HG03139 (cell line): ENCODE measurements around the gene SYT6.

Experiments
- ATAC-seq: cut with Tn5 transposase; IDR thresholded peaks from one replicate; pipeline ENCODE4 v1.9.1; 2021; ENCODE audit not compliant: unreplicated experiment

The SYT6 gene

DNA sequence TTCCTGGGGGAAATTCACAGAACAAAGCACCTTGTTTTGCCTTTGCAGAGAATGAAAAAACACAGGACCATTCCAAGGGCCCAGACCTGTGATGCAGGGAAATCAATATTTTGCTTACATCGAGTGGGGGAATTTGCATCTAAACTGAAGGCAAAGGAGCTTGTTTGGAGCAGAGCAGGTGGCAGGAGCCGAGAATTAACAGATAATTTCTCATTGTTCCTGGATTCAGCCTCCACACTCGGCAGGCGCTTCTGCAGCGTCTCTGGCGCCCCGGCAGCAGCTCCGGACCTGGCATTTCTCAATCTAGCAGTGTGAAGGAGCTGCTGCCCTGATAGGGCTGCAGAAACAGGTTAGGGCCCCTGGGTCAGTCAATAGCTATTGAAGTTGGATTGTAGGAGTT is 2.0 kb upstream of the SYT6 start:
- no peak for ATAC-seq

DNA sequence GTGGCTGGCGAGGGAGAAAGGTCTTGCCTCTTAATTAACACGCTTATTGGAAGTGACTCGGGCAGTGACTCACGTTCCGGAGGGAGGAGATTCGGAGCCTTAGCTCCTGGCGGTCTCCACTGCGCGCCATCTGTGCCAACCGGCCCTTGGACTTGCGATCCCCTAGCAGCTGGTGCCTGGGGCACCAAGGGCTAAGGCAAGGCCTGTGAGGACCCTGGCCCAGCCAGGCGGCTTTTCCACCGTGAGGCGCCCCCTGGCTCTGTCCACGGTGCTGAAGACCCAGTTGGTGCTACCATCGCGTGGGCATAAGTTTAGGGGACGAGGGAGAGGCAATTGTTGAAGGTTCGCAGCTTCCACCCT is 1.3 kb upstream of the SYT6 start:
- no peak for ATAC-seq

DNA sequence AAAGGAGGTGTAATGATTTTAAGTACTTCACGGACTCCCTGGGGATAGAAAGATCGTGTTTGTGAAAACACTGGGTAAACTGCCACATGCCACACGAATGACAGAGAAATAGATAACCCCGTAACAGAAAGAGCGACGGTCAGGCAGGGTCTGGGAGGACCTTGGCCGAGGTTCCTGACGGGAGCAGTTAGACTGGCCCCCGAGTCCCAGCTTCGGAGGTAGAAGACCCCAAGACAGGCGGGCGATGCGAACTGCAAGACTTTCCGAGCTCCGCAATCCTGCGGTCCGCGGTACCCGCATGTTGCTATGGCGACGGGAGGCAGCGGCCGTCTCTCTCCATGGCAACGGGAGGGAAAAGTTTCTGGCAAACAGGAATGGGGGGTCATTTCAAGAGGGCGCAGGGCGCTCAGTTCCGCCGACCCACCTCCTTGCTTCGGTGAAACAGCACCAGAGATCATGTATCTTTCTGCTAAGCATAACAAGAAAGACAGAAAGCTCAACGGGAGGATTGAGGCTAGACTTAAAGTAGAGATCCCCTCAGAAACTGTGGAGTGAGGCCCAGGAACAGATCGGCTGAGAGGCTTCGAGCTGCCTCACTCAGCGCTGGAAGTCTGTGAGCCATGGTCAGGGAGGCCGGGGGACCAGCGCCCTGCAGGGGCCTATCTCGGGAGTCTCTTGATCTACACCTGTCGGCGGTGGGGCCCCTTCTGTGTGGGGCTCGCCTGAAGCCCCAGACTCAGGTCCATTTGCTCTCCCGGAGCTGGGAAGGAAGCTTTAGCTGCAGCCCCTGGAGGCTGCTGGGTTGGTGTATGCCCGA is 685 bp upstream of the SYT6 start:
- no peak for ATAC-seq

DNA sequence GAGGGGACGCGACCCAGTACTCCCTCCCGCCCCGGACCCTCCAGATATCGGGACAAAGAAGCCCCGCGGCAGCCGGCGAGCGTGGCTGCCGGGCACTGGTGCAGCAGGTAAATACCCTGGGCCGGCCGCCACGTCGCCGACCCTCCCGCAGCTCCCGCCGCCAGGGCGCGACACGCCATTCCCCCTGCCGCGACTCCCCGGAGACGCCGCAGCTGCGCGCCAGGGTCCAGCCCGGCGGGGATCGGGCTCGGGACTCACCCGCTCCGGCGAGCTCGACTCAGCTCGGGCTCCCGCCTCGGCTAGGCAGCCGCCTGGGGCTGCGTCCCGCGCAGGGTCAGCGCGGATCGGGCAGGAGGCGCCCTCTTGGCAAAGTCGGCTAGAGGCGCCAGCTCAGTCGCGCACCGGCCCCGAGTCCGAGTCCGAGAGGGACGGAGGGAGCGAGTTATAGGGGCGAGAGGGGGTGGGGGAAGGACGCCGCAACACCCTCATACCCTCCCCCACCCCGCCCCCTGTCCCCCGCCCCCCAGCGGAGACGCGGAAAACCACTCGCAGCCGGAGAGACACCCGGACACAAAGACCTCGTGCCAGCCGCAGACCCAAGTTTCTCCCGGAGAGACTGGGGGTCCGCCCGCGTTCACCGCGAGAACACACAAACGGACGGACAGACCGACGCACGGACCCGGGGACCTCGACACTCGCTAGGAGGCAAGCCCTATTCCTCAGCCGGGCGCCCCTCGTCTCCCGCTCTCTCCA is 985 bp downstream of the SYT6 start:
- ATAC-seq, result no peak

DNA sequence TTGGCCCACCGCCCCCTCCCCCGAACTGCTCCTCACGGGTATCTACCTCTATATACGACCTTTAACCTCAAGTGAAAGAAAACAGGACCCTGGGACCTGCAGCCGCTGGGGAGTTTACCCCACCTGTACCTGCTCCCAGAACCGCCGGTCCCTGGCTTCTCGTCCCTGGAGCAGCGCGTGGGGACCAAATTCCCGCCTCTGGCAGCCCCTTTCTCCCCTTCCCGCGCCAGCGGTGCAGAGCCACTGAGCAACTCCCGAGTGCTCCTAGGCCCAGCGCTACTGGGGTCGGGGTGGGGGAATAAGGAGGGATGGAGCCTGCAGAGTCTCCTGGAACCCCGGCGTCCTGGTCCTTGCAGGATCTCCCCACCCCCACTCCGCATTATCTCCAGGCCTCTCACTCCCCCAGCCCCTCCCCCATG is 1.6 kb downstream of the SYT6 start:
- no peak for ATAC-seq

DNA sequence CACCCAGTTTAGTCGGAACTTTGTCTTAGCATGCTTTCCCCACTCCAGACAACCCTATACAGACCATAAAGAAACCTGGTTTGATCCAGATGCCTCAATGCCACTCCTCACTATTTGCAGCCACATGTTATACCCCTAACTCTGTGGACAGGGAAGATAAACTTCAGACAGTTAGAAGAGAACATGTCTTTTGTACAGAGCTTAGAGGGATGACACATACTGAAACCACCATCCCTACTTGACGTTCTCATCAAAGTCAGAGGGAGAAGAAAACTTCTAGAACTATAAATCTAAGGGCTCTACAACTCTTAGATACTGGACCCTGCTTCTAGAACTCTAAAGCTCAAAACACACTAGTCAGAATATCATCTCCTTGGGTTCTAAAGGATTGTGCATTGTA is 3.7 kb downstream of the SYT6 start:
- no peak for ATAC-seq

DNA sequence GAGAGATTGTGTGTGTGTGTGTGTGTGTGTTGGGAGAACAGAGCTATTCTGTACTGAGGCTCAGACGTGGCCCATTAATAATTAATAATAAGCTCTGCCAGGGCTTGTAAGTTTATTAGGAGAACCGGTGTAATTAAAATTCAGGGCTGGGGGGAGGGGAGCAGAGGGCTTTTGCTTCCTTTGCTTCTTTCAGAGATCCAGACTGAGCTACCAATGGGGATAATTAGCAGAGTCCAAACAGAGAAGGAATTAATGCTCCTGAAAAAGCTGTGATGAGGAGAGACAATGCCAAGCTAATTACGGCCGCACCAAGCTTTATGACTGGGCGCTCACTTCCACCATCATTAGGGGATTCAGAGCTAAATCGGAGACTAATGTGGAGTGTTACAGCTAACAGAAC is 4.5 kb downstream of the SYT6 start:
- no peak for ATAC-seq

DNA sequence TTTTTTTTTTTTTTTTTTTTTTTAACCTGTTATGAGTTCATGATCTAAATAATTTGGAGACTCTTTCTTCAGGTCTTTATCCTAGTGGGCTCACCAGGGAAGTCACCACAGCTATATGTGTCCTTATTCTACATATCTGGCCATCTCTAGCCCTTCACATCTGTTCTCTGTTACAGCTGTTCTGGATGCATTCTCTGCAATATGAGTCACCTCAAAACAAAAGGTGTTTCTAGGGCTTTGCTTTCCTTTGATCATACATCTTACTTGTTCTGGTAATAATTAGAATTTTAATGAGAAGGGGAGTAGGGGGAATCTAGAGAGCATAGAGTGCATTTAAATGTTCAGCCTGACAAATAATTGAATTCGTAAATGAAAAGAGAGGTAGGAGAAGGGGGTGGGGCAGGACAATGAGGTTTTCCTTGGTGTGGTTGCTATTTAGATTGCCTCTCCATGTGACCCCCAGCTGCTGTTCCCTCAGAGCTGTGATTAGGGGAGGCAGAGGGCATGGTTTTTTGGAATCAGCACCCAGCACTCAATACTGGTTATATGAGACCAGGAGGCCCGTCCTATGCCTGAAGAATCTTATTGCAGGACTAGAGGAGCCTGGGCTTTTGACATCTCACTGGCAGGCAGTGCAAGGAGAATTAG is 8.0 kb downstream of the SYT6 start:
- no peak for ATAC-seq

DNA sequence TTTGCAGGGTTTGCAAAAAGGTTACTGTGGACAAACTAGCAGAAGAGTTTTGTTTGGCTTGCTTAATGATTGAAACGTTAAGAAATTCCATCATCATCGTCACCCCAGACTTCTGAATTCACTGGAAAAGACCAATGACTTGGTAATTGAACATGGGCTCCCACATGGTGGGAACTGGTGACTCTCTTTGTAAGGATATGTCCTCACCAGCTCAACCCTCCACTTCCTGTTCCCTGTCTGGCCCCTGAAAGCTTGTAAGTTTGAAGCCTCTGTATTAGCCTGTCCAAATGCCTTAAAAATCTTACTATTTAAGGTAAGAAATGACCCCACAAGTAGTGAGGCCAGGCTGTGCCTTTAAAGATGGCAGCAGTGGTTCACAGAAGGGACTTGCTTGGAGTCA is 9.7 kb downstream of the SYT6 start:
- ATAC-seq, result no peak

DNA sequence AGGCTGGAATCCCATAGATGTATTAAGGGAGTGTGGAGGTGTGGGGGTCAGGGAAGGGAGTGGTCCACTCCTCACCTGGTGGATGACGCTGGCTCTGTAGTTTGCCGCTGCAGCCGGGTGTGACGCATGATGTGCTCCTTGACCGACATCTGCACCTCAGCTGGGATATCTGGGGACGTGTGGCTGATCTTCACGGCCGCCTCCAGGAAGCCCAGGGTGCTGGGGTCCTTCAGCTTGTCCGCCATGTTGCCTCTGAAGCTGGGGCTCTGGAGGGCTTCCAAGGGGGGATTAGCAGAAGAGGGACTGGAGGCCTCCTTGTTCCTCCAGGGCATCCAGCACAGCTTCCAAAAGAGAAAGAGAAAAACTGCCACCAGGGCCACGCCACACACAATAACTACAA is 14.1 kb downstream of the SYT6 start:
- ATAC-seq, result no peak

DNA sequence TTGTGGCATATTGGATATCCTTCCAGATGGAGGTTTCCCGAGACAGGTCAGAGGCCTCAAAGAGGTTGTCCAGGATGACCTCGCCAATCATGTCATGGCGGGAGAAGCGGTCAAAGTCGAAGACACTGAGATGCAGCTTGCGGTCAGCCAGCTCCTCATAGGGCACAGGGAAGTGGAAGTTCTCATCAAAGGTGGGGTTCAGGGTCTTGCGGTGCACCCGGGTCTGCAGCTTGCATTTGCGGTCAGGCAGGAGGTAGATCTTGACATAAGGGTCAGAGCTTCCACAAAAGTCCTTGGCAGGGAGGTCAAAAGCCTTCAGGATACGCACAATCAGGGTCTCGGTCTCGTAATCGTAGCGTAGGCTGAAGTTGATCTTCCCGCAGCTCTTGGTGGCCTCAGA is 16.2 kb downstream of the SYT6 start:
- ATAC-seq, result no peak

DNA sequence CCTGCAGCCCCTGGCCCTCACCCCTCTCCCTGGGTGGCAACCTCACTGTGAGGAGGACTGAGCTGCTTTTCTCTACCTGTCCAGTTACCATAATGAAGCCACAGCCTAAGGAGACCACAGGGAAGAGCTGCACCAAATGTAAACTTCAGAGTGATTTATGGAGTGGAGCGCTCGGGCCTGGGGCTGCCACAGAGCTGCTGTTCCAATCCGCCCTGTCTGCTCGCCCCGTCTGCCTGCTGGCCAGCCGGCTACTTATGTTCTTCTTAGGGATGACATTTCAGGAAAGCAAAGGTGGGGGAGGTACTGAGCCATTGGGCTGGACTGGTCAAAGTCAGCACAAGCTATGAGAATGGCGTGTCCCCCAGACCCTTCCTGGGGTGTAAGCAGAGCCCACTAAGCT is 17.9 kb downstream of the SYT6 start:
- ATAC-seq, result no peak

DNA sequence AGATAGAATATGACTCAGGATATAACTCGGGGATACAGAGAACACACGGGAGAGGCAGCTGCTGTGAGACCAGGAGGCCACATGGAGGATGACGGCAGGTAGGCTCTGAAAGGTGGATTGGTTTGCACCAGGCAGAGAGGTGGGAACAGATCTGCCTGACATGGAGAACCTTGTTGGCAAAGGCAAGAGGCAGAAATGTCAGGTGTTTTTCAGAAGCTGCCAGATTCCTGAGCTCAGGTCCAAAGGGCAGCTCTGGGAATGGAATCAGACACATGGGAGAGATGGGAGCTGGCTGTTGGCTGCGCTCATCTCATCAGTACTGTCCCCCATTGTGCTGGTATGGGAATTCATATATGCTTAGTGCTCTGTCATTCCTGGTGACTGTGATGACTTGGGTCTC is 19.2 kb downstream of the SYT6 start:
- no peak for ATAC-seq

DNA sequence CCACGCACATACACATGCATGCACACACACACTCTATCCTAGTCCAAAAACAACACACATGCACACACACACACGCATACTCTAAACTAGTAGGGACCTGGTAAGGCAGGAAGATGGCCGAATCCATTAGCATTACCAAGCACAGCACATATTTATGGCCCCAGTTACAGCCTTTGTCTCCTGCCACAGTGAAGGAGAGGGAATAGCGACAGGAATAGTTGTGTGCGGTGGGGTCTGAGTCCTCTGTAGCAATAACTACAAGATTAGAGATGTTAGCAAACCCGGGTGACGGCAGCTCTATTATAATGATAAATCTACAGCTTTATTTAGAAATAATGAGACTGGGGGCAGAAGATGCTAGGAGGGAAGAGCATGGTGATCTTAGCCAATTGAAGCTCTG is 20.5 kb downstream of the SYT6 start:
- no peak for ATAC-seq

DNA sequence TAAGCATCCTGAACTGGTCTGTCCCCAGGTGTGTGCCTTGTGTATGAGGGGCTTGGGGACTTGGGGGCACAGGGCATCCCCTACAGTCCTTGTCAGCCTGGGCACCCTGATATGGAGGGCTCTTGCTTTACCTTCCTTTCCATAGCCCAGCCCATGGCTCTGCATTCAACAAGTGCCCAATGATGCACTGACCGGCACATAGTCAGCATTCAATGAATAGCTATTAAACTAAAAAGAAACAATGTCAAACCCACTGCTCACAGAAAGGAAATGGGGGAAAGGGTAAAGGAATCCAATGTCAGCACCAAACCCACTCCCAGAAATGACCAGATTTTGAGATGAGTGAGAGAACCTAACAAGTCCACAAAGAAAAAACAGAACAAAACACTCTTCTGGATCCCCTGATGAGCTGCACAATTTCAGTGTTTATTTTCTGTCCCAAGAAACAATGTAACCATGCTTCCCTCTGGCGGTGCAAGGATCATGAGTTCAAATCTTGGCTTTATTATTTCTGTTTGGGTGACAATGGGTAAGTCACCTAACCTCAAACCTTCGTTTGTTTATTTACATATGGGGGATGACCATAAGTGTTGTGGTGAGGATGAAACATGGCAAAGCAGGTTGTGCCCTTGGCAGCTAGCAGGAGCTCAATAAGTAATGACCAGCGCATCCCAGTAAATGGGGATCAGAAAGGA is 22.0 kb downstream of the SYT6 start:
- no peak for ATAC-seq

DNA sequence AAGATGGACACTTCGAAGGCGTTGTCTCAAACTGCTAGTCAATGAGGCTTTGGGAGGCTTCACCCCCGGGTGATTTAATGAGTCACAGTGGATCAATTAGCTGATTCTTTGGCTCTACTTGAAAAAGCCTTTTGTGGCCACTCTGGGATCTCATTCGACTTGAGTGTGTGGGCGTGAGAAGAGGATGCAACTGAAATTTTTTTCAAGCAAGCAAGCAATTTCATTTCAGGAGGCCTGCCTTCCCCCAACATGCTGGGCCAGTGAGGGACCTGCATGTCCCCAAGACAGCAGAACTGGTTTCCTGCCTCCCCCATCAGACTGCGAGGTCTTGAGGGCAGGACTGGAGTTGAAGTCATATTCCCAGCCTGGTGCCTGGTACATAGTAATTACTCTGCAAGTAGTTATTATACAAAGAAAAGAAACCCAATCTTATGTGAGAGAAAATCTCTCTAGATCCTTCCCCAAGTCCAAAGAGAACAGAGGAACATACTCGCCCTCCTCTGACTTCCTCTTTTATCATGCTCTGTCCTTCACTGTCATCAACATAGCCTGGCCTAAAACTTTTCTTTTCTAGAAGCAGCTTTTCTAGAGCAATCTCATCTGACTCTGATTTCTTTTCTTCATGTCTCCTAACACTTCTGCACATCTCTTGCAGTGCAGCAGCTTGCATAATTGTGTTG is 22.7 kb downstream of the SYT6 start:
- no peak for ATAC-seq

DNA sequence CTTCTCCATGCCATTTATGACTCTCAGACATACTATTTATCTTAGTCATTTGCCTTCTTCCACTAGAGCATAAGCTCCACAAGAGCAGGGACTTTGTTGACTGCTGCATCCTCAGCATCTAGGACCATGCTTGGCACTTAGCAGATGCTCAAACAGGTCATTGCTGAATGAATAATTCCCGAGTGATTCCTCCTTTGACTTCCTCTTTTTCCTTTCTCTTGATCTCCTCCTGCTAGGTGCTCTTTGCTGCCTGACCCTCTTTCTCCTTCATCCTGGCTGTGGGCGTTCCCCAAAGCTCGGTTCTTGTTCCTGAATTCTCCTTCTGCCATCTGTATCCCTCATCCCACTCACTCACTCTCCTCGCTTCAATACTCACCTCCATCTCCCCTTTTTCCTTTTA is 23.5 kb downstream of the SYT6 start:
- no peak for ATAC-seq

DNA sequence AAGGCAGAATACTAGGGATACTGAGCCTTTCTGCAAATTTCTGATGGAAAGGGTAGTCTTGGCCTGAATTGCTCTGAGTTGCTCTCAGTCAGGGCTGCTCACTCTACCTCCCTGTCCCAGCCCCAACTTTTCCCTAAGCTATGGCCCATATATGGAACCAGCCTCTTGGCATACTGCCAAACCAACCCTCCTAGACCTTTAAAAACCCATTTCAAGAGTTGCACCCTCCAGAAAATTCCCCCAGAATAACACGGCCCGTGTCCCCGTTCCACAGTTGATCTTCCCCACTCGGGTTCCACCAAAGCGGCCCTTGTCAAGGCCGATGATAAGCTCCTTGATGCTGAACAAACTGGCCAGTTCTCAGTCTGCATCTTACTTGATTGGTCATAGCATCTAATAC is 25.4 kb downstream of the SYT6 start:
- no peak for ATAC-seq

DNA sequence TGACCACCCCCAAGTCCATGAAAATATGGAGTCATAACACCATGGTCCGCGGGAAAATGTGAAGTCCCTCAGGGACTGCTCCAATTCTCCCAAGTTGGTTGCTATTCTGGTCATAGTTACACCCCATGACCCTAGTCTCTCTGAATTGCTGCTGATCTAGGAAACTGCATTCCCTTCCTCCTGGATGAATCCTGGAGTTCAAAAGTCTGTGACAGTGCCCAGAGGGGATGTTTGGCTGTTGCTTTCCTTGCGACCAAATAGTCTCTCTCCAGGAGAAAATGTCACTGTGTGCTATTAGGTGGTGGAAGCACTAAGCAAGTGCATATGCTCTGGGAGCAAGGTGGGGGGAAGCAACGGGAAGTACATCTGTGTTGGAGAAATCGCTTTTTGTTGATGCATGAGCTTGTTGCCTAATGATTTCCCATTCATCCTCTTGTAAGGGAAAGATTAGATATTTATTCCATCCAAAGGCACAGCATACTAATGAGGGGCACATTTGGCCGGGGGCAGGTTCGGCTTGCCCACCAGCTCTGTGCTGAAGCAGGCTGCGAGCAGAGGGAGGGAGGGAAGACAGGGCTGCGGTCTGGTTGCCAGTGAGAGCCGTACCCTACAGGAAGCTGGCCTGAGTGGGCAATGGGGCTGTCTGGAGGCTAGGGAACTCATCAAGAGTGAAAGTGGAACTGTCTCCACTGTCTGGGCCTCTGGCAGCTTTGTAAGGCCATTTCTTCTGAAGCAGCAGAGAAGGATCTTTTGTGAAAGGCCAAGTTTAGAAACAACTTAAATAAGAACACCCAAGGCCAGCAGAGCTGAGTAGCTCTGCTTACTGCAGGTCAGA is 27.2 kb downstream of the SYT6 start:
- ATAC-seq, result peak; percentile 79

DNA sequence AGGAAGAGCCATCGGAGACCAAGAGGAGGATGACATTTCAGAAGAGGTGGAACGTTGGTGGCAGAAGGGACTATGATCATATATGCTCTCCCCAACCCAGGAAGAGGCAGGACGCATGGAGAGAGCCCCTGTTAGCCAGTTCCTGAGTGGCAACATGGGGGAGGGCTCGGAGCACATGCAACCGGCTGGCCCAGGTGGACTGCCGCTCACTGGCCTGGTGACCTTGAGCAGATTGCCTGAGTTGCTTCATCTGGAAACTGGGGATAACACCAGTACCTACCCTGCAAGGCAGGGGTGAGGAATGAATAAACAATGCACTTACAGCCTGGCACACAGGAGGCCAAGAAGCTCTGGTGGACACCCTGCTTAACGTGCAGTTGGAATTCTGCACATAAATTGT is 29.0 kb downstream of the SYT6 start:
- ATAC-seq, result no peak
